HUES6 (cell line): Measurements from ENCODE around the gene ANKH.
"Not testable (repeated sequence)": the region's sequence is repeated elsewhere in the genome, so short reads cannot be mapped to it uniquely, and the experiment has no call there.

Experiments
- H3K27ac ChIP-seq: 2 replicates; pipeline ENCODE4 v1.7.0; 2013; ENCODE audit warnings: low read depth, mild to moderate bottlenecking, low read length, inconsistent platforms
- H3K27me3 ChIP-seq: 2 replicates; pipeline ENCODE4 v1.6.1; 2013; ENCODE audit warnings: low read length; ENCODE audit not compliant: control insufficient read depth, insufficient read depth
- H3K36me3 ChIP-seq: 2 replicates; pipeline ENCODE4 v1.6.1; 2013; ENCODE audit warnings: low read length; ENCODE audit not compliant: control insufficient read depth, insufficient read depth
- H3K4me1 ChIP-seq: 2 replicates; pipeline ENCODE4 v1.6.1; 2013; ENCODE audit warnings: low read length; ENCODE audit not compliant: control insufficient read depth, insufficient read depth
- H3K4me3 ChIP-seq: 2 replicates; pipeline ENCODE4 v1.5.1; 2013; ENCODE audit warnings: low read depth, low read length
- H3K9ac ChIP-seq: one replicate; pipeline ENCODE4 v1.6.1; 2013; ENCODE audit warnings: mild to moderate bottlenecking, low read length
- H3K9me3 ChIP-seq: 2 replicates; pipeline ENCODE4 v1.6.1; 2013; ENCODE audit warnings: low read depth, low read length; ENCODE audit not compliant: control insufficient read depth, insufficient read depth

ANKH gene

DNA sequence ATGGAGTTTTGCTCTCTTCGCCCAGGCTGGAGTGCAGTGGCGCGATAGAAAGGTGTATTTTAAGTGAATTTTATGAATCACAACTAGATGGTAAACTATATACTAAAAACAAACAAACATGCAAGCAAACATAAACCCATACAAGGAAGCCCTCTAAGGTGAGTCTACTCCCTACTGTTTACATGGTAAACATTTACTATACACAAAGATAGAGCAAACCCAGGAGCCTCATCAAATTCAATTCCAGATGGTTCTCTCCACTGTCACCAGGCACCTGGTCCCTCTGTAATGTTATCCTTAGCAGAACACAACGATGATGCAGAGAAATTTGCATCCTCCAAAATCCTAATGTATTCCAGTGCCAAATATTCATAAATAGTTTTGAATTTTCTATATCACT lies 17.9 kb downstream of the ANKH start:
- Histone ChIP-seq H3K4me3 (no peak overlapping the region), H3K9ac (no peak overlapping the region), H3K27ac (no peak overlapping the region)

DNA sequence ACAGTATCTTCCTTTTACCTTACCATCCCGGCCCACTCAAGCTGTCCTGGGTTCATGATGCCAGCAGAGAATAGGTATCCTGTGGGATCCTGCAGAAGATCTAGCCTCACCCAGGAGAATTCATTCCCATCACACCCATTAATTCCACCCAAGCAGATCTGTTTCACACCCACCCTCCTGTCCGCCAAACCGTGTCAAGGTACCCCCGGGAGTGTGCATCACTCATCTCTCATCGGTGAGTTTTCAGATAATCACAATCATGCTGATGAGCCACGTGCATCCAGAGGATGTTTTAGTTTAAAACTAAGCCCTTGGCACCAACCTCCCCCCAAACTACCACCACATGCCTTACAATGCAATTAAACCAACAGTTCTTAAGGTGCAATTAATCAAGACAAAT lies 18.8 kb downstream of the ANKH start:
- H3K9ac ChIP-seq = no peak overlapping the region
- no peak overlapping the region for H3K27ac ChIP-seq
- H3K4me3 ChIP-seq = no peak overlapping the region
- H3K36me3 ChIP-seq = no peaks in the 10 kb centered on the region
- no peaks in the 10 kb centered on the region for H3K27me3 ChIP-seq
- H3K4me1 ChIP-seq = peaks cover 31% of the 10 kb centered on the region
- no peaks in the 10 kb centered on the region for H3K9me3 ChIP-seq

More for the DNA sequence above, 17.9 kb downstream of the ANKH start:
- H3K36me3 ChIP-seq = no peaks in the 10 kb centered on the region
- H3K27me3 ChIP-seq = no peaks in the 10 kb centered on the region
- peaks cover 30% of the 10 kb centered on the region for H3K4me1 ChIP-seq
- no peaks in the 10 kb centered on the region for H3K9me3 ChIP-seq

DNA sequence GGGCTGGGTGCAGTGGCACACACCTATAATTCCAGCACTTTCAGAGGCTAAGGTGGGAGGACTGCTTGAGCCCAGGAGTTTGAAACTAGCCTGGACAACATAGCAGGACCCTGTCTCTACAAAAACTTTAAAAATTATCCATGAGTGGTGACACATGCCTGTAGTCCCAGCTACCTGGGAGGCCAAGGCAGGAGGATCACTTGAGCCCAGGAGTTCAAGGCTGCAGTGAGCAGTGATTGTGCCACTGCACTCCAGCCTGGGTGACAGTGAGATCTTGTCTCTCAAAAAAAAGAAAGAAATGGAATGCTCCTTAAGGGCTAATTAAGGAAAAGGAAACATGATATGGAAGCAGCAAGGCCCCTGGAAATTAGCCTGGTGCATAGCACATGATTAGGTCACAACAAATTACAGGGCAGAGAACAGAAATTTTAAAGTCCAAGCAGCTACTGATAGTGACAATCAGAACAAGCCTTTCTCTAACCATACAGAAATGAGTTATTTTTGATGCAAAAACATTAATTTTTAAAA lies 19.5 kb downstream of the ANKH start:
- H3K4me3 ChIP-seq = no peak overlapping the region
- H3K27ac ChIP-seq = no peak overlapping the region
- no peaks in the 10 kb centered on the region for H3K9me3 ChIP-seq
- no peaks in the 10 kb centered on the region for H3K27me3 ChIP-seq
- H3K36me3 ChIP-seq = no peaks in the 10 kb centered on the region
- H3K9ac ChIP-seq = no peak overlapping the region
- peaks cover 31% of the 10 kb centered on the region for H3K4me1 ChIP-seq

DNA sequence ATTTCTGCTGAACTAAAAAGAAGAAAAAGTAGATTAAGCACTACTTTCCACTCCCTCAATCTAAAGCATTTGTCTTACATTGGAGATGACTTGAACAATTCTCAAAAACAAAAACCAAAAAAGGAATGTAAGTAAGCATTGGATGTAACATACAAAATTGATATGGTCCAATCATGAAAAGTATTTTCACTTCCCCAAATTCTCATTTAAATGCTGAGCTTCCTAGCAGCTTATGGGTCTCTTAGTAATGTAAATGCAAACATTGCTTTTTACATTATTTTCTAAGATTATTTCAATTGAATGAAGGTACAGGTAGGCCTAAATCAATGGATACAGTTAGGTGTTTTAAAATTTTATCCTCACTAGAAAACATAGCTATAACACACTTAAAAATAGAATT lies 20.0 kb downstream of the ANKH start:
- H3K9me3 ChIP-seq = no peaks in the 10 kb centered on the region
- H3K9ac ChIP-seq = no peak overlapping the region
- peaks cover 31% of the 10 kb centered on the region for H3K4me1 ChIP-seq
- H3K36me3 ChIP-seq = no peaks in the 10 kb centered on the region
- H3K27me3 ChIP-seq = no peaks in the 10 kb centered on the region
- no peak overlapping the region for H3K4me3 ChIP-seq
- no peak overlapping the region for H3K27ac ChIP-seq

DNA sequence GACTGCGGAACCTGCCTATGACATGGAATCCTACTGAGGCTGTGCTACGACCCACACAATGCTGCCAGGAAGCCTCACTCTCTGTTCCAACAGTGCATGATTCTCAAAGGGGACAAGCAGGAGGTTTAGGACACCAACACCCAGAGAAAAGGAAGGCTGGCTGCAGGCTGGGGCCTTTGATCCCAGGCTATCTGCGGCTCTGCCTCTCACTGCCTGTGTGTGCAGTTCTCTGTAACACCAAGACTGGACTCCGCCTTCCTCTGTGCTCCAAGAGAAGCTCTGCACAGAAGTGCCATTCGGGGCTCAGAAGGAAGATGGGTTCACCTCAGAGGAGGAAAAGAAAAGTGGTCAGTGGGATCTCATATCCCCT lies 20.5 kb downstream of the ANKH start:
- Histone ChIP-seq H3K4me3 (no peak overlapping the region), H3K27me3 (no peaks in the 10 kb centered on the region), H3K9ac (no peak overlapping the region), H3K27ac (no peak overlapping the region), H3K4me1 (peaks cover 31% of the 10 kb centered on the region), H3K9me3 (no peaks in the 10 kb centered on the region), H3K36me3 (no peaks in the 10 kb centered on the region)

DNA sequence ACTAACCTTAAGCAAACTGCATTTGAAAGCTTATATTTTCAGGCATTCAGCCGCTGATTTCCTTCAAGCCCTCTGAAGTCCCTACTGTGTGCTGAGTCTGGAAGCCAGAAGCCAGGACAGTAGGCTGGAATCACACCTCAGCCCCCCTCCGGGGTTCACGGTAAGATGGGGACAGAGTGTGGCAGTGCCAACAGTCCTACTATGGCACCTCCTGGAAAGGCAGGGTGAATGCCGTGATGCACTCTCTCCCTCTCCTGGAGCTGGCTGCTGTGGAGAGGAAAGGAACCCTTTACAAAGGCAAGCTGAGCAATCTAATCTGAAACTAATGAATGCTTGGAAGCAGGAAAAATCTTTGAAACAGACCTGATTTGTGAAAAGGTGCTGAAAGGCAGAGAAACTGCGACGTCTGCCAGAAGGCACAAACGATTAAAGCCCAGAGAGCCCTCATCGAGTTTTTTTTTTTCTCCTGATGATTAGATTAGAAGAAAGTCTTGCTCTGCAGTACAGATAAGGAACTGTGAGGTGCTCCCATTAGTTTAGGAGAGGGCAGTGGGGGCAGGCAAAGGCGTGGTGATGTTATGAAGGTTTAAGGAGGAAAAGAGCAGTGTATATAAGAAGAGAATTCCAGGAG lies 21.0 kb downstream of the ANKH start:
- Histone ChIP-seq H3K9me3 (no peaks in the 10 kb centered on the region), H3K27me3 (no peaks in the 10 kb centered on the region), H3K4me1 (peaks cover 31% of the 10 kb centered on the region), H3K9ac (no peak overlapping the region), H3K36me3 (no peaks in the 10 kb centered on the region), H3K4me3 (no peak overlapping the region), H3K27ac (no peak overlapping the region)

DNA sequence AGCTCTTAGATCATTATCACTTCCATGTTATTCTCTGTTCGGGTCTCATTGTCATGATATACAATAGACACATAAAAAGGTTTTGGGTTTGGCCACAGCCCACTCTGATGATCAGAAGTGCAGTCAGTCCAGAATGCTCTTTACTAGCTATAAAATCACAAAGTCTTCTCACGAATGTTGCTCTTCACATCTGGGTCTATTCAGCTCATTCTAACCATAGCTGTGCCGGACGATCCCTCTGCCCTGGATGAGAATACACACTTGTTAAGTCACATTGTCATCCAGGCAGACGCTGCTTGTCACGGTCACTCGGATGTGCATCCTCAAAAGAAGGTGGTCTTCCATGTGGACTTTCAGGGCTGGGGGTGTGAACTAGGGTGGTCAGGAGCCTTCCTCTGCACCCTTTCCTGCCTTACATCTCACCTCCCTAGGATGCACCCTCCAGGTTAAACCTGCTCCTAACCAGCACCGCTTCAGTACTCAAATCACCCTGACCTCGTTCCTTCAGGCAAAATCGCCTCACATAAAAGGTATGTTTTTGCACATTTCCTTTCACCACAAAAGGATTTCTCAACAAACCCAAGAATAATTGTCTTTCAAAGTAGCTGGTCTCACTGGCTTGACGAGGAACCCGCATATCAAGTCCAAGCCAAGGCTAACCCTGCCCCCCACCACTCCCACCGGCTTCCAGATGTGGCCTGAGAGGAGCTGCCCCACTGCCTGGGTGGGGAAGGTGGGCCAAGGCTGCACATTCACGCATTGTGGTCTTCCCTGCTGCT lies 21.9 kb downstream of the ANKH start:
- no peak overlapping the region for H3K9ac ChIP-seq
- H3K4me1 ChIP-seq = peaks cover 31% of the 10 kb centered on the region
- no peak overlapping the region for H3K4me3 ChIP-seq
- H3K27me3 ChIP-seq = no peaks in the 10 kb centered on the region
- no peak overlapping the region for H3K27ac ChIP-seq
- no peaks in the 10 kb centered on the region for H3K36me3 ChIP-seq
- H3K9me3 ChIP-seq = no peaks in the 10 kb centered on the region

DNA sequence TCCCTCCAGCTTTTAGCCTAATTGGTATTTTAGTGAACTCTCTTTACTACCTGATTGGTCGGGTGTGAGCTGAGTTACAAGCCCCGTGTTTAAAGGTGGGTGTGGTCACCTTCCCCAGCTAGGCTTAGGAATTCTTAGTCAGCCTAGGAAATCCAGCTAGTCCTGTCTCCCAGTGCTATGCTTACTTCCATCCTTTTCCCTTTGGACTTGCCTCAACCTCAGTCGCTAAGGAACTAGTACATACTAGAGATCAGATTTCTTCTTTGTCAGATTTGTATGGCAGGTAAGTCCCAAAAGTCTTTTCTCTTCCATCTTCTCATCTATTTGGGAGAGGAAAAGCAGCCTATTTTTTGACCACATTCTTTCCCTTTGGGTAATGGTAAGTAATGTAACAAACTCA lies 22.6 kb downstream of the ANKH start:
- H3K4me1 ChIP-seq = peaks cover 31% of the 10 kb centered on the region
- not testable (repeated sequence) for H3K27me3 ChIP-seq, H3K4me3 ChIP-seq, H3K36me3 ChIP-seq, H3K27ac ChIP-seq, H3K9ac ChIP-seq, H3K9me3 ChIP-seq

DNA sequence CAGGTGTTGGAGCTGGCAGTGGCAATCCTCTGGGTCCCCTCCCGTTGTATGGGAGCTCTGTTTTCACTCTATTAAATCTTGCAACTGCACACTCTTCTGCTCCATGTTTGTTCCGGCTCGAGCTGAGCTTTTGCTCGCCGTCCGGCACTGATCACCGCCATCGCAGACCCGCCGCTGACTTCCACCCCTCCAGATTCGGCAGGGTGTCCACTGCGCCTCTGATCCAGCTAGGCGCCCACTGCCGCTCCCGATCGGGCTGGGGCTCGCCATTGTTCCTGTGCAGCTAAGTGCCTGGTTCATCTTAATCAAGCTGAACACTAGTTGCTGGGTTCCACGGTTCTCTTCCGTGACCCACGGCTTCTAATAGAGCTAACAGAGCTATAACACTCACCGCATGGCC lies 23.2 kb downstream of the ANKH start:
- Histone ChIP-seq H3K9ac (no peak overlapping the region), H3K36me3 (no peaks in the 10 kb centered on the region), H3K4me3 (no peak overlapping the region), H3K9me3 (no peaks in the 10 kb centered on the region), H3K27me3 (no peaks in the 10 kb centered on the region), H3K4me1 (peaks cover 31% of the 10 kb centered on the region), H3K27ac (no peak overlapping the region)

DNA sequence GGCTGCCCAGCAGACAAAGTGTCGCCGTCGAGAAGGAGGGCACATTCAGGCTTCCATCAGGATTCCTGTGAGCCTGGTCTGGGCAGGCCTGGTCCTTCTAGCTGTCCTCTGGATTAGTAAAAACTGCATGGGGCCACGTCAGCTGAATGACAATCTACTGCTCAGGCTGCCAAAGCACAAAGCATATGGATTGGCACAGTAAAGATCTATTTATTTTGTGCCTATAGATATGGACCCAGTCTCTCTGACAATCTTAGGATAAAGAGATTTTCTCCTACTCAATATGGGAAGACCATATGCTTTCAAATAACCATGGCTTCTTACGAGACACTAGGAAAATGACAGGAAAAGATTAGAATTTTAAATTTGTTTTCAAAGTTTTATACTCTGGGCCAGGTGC lies 24.1 kb downstream of the ANKH start:
- Histone ChIP-seq H3K9me3 (no peaks in the 10 kb centered on the region), H3K4me3 (no peak overlapping the region), H3K4me1 (peaks cover 31% of the 10 kb centered on the region), H3K27me3 (no peaks in the 10 kb centered on the region), H3K27ac (no peak overlapping the region), H3K36me3 (no peaks in the 10 kb centered on the region), H3K9ac (no peak overlapping the region)

DNA sequence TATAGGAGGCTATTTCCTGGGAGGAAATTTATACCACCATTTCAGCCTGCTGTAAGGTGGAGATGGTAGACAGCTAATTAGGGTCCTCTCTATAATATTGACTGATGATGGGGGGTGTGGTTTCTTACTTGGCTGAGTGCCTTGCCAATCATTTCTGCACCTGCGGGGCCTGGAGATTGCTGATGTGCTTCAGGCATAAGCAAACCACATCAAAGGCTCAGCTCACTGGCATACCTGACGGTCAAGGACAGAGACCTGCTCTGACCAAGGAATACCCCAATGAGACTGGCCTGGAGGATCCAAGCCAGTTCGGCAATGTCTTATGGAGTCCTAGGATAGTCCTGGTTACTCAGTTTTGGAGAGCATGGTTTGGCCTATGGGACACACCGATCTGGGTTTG lies 29.5 kb downstream of the ANKH start:
- Histone ChIP-seq H3K27me3 (no peaks in the 10 kb centered on the region), H3K9me3 (no peaks in the 10 kb centered on the region), H3K4me3 (no peak overlapping the region), H3K36me3 (no peaks in the 10 kb centered on the region), H3K9ac (no peak overlapping the region), H3K27ac (no peak overlapping the region), H3K4me1 (no peaks in the 10 kb centered on the region)
